Measurements from ENCODE around the gene KLK1.
A peak's percentile ranks its signal among the peaks of the same experiment; 100 is the strongest.

KLK1 gene

GRCh38 chr19:50835785-50836542 lies 12.4 kb upstream of the KLK1 start:
- peak; percentile 25 for DNase-seq

DNA sequence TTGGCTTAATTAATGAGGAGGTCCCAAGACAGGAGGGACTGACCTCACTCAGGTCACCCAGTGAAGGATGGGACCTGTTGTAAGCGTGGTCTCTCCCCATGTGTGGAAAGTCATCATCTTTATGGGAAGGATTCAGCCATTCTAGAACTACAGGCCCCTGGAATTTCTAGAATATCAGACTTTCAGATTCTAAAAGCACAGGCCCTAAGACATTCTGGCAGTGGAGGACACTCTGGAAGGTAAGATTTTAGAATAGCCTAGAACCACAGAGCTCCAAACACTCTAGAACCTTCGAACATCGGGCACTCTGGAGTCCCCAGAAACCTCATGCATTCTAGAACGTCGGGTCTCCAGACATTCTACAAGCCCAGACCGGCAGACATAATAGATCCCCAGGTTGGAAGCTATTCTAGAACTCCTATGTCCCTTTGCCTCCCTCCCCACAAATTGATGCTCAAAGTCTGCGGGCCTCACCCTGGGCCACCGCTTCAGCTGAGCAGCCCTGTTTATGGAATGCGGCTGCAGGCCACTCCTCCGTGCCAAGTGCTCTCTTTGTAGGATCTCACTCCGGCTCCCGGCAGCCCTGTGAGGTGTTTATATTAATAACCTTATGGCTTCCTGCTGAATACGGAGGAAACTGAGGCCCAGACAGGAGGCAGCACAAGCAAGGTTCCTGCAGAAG lies 11.7 kb upstream of the KLK1 start:
- DNase-seq, result no peak

- DNase-seq, result no peak
These were observed 10.2 kb upstream of the KLK1 start for GRCh38 chr19:50833802-50834167.

- DNase-seq, result no peak
These were observed 9.7 kb upstream of the KLK1 start, which contains the start of gene KLK15 for GRCh38 chr19:50833117-50833801. KLK15 (minus strand) TSS chr19:50833574; CDS start chr19:50831492, 2,082 bp downstream.

DNA sequence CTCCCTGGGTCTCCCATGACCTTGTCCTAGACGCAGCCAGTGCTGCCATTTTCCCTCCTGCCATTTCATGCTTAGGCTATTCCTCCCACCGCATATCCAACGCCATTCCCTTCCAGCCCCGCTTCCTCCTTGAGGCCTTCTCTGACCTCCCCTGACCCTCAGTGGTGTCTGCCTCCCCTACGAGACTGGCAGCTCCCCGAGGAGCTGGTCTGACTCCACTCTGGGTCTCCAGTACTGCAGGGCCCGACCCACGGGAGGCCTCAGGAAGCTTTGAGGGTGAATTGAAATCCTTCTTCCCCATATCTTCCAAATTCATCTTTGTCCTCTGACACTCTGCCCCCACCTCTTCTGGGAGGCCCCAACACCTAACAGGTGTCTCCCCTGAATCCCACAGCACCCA lies 9.1 kb upstream of the KLK1 start:
- no peak for DNase-seq

- DNase-seq, result no peak
These were observed 7.4 kb upstream of the KLK1 start for GRCh38 chr19:50831026-50831396.

- DNase-seq, result no peak
These were observed 6.9 kb upstream of the KLK1 start for GRCh38 chr19:50830266-50831025.

- DNase-seq, result no peak
These were observed 6.2 kb upstream of the KLK1 start for GRCh38 chr19:50829801-50830200.

DNA sequence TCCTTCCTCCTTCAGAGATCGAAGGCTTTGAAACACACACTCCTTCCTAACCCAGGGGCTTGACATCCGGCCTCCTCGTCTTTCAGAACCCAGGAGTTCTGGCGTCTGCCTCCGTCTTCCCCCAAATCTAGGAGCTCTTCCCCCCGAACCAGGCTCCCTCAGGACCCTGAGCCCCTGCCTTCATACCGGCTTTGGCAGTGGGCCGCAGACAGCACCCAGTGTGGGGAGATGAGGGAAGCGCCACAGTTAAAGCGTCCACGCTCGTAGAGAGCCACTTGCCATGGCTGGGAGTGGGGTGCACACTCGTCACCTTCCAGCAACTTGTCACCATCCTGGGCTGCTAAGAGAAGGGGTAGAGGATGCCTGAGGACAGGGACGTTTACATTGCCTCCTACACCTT lies 3.9 kb upstream of the KLK1 start:
- DNase-seq, result no peak

DNA sequence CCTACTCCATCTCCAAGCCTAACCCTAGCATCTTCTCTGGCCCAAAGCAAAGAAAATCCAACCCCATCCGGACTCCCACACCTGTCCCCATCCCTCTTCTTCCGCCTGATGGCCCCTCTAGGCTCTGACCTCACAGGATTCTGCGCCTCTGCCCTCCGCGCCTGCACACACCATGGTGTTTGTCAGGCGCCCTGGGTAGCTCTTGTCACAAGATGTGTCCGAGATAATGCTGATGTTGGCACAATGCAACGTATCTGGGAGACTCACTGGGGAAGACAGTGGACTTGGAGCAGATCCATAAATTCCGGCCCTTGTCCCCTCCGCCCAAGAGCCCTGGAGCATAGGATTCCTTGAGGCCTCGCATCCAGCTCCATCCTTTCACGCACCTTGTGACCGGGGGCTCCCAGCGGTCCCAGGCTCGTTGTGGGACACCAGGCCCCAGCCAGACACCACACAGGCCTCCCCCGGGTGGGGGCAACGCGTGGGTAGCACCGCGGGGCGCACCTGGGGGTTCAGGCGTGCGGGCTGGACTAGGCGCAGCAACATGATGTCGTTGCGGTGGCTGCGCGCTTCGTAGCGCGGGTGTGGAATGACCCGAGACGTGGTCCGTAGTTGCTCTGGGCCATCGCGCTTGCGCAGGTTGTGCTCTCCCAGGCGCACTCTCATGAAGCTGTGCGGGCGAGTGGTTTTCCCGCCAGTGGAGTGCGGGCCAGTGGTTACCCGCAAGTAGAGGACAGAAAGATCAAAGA lies 3.1 kb upstream of the KLK1 start:
- DNase-seq, result no peak

GRCh38 chr19:50822661-50823208 lies 852 bp downstream of the KLK1 start:
- DNase-seq, result no peak

- DNase-seq, result no peak
These were observed 2.0 kb downstream of the KLK1 start for GRCh38 chr19:50821622-50822021.

GRCh38 chr19:50821248-50821612 lies 2.4 kb downstream of the KLK1 start:
- DNase-seq, result no peak

GRCh38 chr19:50820549-50821247 lies 2.9 kb downstream of the KLK1 start:
- no peak for DNase-seq

DNA sequence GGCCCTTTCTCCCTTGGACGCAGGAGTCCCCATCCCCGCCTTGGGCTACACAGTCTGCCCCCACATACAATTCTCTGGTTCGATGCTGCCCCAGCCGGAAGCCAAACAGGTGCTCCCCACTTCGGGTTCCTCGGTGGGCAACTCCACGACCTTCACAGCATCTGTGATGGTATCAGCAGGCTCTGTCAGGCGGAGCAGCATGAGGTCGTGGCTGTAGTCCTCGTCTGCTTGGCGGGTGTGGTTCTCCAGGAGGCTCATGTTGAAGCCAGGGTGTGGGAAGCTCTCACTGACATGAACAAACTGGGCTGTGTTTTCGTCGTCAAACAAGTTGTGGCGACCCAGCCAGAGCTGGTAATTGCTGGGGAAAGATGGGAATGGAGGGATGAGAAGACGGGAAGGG lies 3.5 kb downstream of the KLK1 start:
- no peak for DNase-seq

- DNase-seq, result no peak
These were observed 4.0 kb downstream of the KLK1 start for GRCh38 chr19:50819636-50820035.

GRCh38 chr19:50818859-50819472 lies 4.6 kb downstream of the KLK1 start:
- no peak for DNase-seq

DNA sequence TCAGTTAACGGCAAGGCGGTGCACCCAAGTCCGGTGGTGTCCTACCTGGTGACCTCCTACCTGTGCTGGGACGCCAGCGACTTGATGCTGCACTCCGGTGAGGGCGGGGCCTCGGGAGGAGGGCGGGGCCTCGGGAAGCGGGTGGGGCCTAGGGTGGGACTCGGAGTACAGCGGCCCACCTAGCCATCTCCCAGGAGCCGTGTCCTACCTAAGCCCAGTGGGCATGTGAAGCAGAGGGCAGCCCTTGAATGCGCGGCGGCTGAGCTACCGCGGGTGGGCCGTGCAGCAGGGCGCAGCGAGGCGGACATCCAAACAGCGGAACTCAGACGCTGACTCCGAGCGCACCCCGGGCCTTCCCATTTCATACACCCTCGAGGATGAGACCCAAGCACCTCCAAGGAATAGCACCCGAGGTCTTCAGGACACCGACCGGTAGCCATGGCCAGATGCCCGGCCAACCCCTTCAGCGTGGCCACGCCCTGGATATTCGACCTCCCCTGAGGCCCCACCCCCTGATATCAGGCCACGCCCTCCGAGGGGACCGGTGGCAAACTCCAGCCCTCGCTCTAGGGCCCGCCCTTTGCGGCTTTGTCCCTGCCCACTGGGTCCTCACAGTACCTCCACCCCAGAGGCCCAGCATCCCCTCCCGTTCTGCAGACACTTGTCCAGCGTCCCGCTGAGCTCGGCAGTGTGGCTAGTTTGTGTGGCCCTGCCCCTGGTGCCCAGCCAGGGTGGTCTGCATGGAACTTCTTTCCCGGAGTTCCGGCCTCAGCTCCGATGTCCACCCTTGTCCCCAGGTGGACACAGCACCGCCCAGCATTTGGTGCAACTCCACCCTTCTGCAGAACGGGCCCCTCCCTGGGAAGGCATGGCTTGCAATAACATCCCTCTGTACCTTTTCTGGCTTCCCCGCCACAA lies 5.4 kb downstream of the KLK1 start:
- DNase-seq, result no peak

- DNase-seq, result no peak
These were observed 8.1 kb downstream of the KLK1 start for GRCh38 chr19:50815439-50815838.

DNA sequence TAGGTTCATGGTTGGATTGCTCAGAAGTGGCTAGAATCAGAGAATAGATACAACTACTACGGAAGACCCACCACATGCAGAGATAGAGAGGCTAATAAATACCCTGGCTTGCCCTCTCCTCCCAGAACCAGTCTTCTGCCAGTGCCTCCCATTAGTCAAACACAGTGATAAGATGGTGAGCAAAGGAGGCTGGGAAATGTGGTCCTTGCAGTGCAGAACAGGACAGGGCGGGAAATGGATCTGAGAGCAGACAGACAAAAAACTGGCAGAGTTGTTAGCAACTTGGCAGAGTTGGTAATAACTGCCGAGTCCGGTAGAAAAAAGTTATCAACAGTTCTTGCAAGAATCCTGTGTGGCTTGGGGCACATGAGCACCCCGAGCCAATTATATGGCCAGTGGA lies 8.7 kb downstream of the KLK1 start:
- DNase-seq, result no peak
